Measurements from ENCODE around the gene TNFAIP8. TPM values are rescaled to one million over a fixed set of nuclear protein-coding genes. Genes with fewer than 3 reads are reported as not detected.

TNFAIP8 gene
- 1 to 10 TPM; 5.6 to 8.9 TPM for total RNA-seq

DNA sequence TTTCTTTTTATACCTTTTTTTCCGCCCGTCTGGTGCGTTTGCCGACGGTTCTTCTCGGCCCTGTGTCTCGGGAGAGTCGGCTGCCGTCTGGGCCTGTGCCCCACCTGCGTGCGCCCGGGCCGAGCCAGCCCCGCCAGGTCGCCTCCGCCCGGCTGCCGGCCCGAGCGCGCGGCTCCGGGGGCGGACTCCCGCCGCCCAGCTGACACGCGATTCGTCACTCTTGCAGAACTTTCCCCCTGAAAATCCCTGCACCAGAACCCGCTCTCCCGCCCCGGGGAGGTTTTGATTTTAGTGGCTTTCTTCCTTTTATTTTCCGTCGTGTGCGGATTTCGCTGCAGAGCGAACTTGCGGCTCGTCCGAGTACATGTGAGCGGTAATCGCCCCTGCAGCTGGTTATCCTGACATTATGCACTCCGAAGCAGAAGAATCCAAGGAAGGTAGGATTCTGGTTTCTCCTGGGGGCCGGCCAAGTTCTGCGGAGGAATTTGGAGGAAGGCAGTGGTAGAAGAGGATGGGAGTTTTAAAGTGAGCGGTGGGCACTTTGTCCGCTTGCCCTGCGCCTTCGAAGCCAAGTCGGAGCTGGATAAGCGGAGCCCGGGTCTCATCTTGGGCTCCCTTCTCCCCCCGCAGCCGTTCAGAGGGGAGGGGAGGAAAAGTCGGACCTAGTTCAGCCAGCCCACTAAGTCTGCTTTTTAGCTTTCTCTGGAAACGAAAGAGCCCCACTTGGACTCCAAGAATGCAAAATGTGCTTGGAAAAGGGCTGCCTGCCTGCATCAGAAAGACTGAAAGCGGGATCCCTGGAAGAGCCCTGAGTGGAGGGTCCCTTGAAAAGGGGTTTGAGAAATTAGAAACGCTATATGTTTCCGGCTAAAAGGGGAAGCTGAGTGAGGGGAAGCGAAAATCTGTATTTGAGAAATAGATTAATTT is at the start of gene TNFAIP8:
Gene TNFAIP8 (plus strand): TSS at position 335 of the 927 bp plus-strand sequence. CDS start 72 bp downstream, at position 407.
- H3K36me3 ChIP-seq: no peaks in the 10 kb centered on the region
- no peaks in the 10 kb centered on the region for H3K27me3 ChIP-seq
- H3K27ac ChIP-seq: peak within 1 kb of the TSS; percentile 46
- DNase-seq (ENCODE audit: low spot score): no peak
- TF ChIP-seq, protein P1, sequence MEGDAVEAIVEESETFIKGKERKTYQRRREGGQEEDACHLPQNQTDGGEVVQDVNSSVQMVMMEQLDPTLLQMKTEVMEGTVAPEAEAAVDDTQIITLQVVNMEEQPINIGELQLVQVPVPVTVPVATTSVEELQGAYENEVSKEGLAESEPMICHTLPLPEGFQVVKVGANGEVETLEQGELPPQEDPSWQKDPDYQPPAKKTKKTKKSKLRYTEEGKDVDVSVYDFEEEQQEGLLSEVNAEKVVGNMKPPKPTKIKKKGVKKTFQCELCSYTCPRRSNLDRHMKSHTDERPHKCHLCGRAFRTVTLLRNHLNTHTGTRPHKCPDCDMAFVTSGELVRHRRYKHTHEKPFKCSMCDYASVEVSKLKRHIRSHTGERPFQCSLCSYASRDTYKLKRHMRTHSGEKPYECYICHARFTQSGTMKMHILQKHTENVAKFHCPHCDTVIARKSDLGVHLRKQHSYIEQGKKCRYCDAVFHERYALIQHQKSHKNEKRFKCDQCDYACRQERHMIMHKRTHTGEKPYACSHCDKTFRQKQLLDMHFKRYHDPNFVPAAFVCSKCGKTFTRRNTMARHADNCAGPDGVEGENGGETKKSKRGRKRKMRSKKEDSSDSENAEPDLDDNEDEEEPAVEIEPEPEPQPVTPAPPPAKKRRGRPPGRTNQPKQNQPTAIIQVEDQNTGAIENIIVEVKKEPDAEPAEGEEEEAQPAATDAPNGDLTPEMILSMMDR (IDR thresholded peaks at IDR 0.05): no peak
- peak within 1 kb of the TSS; percentile 47 to 57 for H3K4me3 ChIP-seq
- H3K9me3 ChIP-seq: no peaks in the 10 kb centered on the region
- peaks cover 0 to 8% of the 10 kb centered on the region in 2 donors for H3K4me1 ChIP-seq

DNA sequence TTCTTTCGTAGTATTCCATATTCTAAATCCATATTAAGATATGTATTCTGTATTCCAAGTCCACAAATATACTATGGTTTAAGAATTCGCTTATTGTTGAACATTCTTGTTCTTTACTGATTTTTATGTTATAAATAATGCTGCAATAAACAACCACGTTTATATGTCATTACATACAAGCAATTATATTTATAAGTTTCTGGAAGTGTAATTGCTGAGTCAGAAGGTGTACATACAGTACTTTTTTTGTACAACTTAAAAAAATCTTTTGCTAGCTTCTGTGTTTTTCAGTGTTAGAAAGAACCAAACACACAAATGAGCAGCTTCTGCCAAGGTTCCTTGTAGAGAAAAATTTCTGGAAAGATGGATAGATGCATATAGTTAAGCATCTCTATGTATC is 48.6 kb upstream of the TNFAIP8 start:
- H3K9me3 ChIP-seq: no peaks in the 10 kb centered on the region

GRCh38 chr5:119309326-119309725 is 46.5 kb upstream of the TNFAIP8 start:
- H3K36me3 ChIP-seq: no peaks in the 10 kb centered on the region
- peaks cover 0 to 8% of the 10 kb centered on the region in 2 donors for H3K4me1 ChIP-seq
- no peak overlapping the region for H3K4me3 ChIP-seq
- H3K27me3 ChIP-seq: no peaks in the 10 kb centered on the region
- TF ChIP-seq, protein P1 (IDR thresholded peaks at IDR 0.05): no peak
- no peak overlapping the region for H3K27ac ChIP-seq
- H3K9me3 ChIP-seq: no peaks in the 10 kb centered on the region
- no peak for DNase-seq (ENCODE audit: low spot score)

More for the DNA sequence above, 48.6 kb upstream of the TNFAIP8 start:
- Histone ChIP-seq H3K36me3 (no peaks in the 10 kb centered on the region), H3K27ac (no peak overlapping the region), H3K4me1 (peaks cover 0 to 12% of the 10 kb centered on the region in 2 donors), H3K27me3 (no peaks in the 10 kb centered on the region), H3K4me3 (no peak overlapping the region)
- TF ChIP-seq, protein P1 (IDR thresholded peaks at IDR 0.05): no peak
- no peak for DNase-seq (ENCODE audit: low spot score)

DNA sequence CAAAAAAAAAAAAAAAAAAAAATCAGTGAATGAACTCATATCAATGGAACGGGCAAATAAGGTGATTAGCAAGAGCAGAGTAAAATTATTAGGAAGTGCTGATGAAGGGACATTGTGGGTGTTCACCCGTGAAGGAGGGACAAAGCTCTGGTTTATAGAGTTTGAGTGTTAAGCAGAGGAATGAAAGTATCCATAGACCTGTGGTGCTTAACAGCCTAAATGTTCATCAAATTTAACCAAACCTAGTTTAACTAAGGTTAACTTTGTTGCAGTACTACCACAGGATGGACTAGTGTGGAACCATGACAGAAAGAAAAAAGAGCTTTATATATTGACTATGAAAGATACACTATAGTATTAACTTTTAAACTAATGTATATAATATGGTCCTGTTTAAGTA is 44.1 kb upstream of the TNFAIP8 start:
- TF ChIP-seq, protein P1 (IDR thresholded peaks at IDR 0.05): no peak
- H3K27ac ChIP-seq: no peak overlapping the region
- peaks cover 0 to 14% of the 10 kb centered on the region in 2 donors for H3K4me1 ChIP-seq
- no peaks in the 10 kb centered on the region for H3K27me3 ChIP-seq
- no peak for DNase-seq (ENCODE audit: low spot score)
- no peaks in the 10 kb centered on the region for H3K9me3 ChIP-seq
- H3K4me3 ChIP-seq: no peak overlapping the region
- H3K36me3 ChIP-seq: no peaks in the 10 kb centered on the region

DNA sequence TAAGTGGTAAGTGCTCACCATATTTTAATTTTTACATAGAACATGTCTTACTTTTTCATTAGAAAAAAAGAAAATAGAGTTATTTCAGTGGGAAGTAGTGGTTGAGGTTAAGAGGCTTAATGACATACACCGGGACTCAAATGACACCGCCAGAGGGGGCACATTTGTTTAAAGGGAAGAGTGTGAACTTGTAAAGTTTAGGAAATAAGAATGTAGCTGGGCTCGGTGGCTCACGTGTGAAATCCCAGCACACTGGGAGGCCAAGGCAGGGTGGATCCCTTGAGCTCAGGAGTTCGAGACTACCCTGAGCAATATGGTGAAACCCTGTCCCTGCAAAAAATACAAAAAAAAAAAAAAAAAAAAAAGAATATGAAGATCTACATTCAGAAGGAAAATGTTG is 43.4 kb upstream of the TNFAIP8 start:
- Histone ChIP-seq H3K9me3 (no peaks in the 10 kb centered on the region), H3K36me3 (no peaks in the 10 kb centered on the region), H3K4me1 (peaks cover 0 to 13% of the 10 kb centered on the region in 2 donors), H3K27me3 (no peaks in the 10 kb centered on the region), H3K27ac (no peak overlapping the region), H3K4me3 (no peak overlapping the region)
- TF ChIP-seq, protein P1 (IDR thresholded peaks at IDR 0.05): no peak
- no peak for DNase-seq (ENCODE audit: low spot score)
